Astrocyte (in vitro differentiated cells and primary cell): ENCODE data around the gene UNC45B. TPM values are rescaled to one million over a fixed set of nuclear protein-coding genes. Genes with fewer than 3 reads are reported as not detected.

Experiments
- DNase-seq: peaks from one replicate; pipeline ENCODE4 v3.0.0-alpha.2; 2010; ENCODE audit warnings: low read depth
- FAIRE-seq: peaks from 2 replicates; lab custom pipeline; 2011; peaks lifted over from hg19 to GRCh38; lab: Jason Lieb, UNC
- H2AFZ ChIP-seq: 2 replicates; pipeline ENCODE4 v1.6.0; 2012; ENCODE audit warnings: low read depth, low read length, inconsistent platforms
- H3K27ac ChIP-seq: 2 replicates; pipeline ENCODE4 v1.5.1; 2011; ENCODE audit warnings: low read depth, low read length, inconsistent platforms
- H3K27me3 ChIP-seq: 2 replicates; pipeline ENCODE4 v1.6.0; 2011; ENCODE audit warnings: low read length, inconsistent platforms; ENCODE audit not compliant: insufficient read depth
- H3K36me3 ChIP-seq: 2 replicates; pipeline ENCODE4 v1.5.1; 2011; ENCODE audit warnings: low read length, inconsistent platforms; ENCODE audit not compliant: insufficient read depth
- H3K4me1 ChIP-seq: 2 replicates; pipeline ENCODE4 v1.5.1; 2011; ENCODE audit warnings: low read length, inconsistent platforms; ENCODE audit not compliant: insufficient read depth
- H3K4me2 ChIP-seq: 2 replicates; pipeline ENCODE4 v1.6.0; 2012; ENCODE audit warnings: low read length, inconsistent platforms
- H3K4me3 ChIP-seq: 2 replicates; pipeline ENCODE4 v1.5.1; 2011; ENCODE audit warnings: low read depth, mild to moderate bottlenecking, low read length, inconsistent platforms; ENCODE audit not compliant: insufficient read depth
- H3K79me2 ChIP-seq: 2 replicates; pipeline ENCODE4 v1.6.0; 2012; ENCODE audit warnings: mild to moderate bottlenecking, low read length, inconsistent platforms; ENCODE audit not compliant: insufficient read depth
- H3K9ac ChIP-seq: 2 replicates; pipeline ENCODE4 v1.6.0; 2012; ENCODE audit warnings: mild to moderate bottlenecking, low read length, inconsistent platforms
- H3K9me3 ChIP-seq: 2 replicates; pipeline ENCODE4 v1.5.1; 2012; ENCODE audit warnings: low read depth, mild to moderate bottlenecking, low read length, inconsistent platforms; ENCODE audit not compliant: insufficient read depth
- H4K20me1 ChIP-seq: 2 replicates; pipeline ENCODE4 v1.6.0; 2012; ENCODE audit warnings: low read length, inconsistent platforms; ENCODE audit not compliant: insufficient read depth
- H3K27ac Mint-ChIP-seq: one replicate; pipeline ENCODE4 v1.8.0; 2021; ENCODE audit warnings: mild to moderate bottlenecking, mixed read lengths; ENCODE audit not compliant: unreplicated experiment
- H3K27me3 Mint-ChIP-seq: one replicate; pipeline ENCODE4 v1.8.0; 2021; ENCODE audit warnings: low read depth, mixed read lengths; ENCODE audit not compliant: unreplicated experiment
- H3K36me3 Mint-ChIP-seq: one replicate; pipeline ENCODE4 v1.8.0; 2021; ENCODE audit warnings: low read depth, mixed read lengths; ENCODE audit not compliant: unreplicated experiment
- H3K4me1 Mint-ChIP-seq: one replicate; pipeline ENCODE4 v1.8.0; 2021; ENCODE audit warnings: low read depth, mixed read lengths; ENCODE audit not compliant: unreplicated experiment
- H3K4me3 Mint-ChIP-seq: one replicate; pipeline ENCODE4 v1.8.0; 2021; ENCODE audit warnings: mild to moderate bottlenecking, moderate library complexity, mixed read lengths; ENCODE audit not compliant: unreplicated experiment
- H3K9me3 Mint-ChIP-seq: one replicate; pipeline ENCODE4 v1.8.0; 2021; ENCODE audit warnings: mild to moderate bottlenecking, mixed read lengths; ENCODE audit not compliant: unreplicated experiment
- EZH2 ChIP-seq: IDR thresholded peaks from 2 replicates; pipeline ENCODE4 v1.6.1; 2012; ENCODE audit warnings: mild to moderate bottlenecking, low read length, inconsistent platforms; ENCODE audit not compliant: insufficient read depth
- total RNA-seq: library from RNA; stranded (reverse); gene quantifications from 2 replicates; pipeline ENCODE4 v1.2.1, GENCODE V29; 2021
- TF ChIP-seq, protein P1 (sequence below): IDR thresholded peaks from 2 replicates; pipeline ENCODE4 v1.5.1; 2011; ENCODE audit warnings: low read depth, mild to moderate bottlenecking, inconsistent platforms, low read length, moderate library complexity; ENCODE audit not compliant: insufficient read depth

UNC45B gene
- total RNA-seq, 1 donor from 2014 or later: 0.05 TPM

GRCh38 chr17:35155246-35155645 is 7.6 kb downstream of the UNC45B start:
- FAIRE-seq (no peak), DNase-seq (no peak)

DNA sequence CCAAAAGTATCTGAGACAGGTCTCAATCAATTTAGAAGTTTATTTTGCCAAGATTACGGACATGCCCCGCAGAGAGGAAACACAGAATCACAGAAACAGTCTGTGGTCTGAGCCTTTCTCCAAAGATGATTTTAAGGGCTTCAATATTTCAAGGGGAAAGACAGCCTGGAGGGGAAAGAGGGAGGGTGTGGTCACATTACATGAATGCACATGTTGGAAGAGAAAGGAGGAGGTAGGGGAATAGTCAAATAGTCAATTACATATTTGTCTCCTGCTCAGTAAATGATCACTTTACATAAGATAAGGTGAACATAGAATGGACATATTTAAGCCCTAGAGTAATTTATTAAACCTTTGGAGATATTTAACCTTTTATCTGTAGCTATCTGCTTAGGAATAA is 12.3 kb downstream of the UNC45B start:
- Histone ChIP-seq H3K4me3 (no peak overlapping the region), H4K20me1 (no peaks in the 10 kb centered on the region), H3K9ac (no peak overlapping the region), H3K36me3 (no peaks in the 10 kb centered on the region), H3K4me2 (no peak overlapping the region), H3K4me1 (no peaks in the 10 kb centered on the region), H2AFZ (no peak overlapping the region), H3K27ac (no peak overlapping the region), H3K9me3 (no peaks in the 10 kb centered on the region), H3K79me2 (no peaks in the 10 kb centered on the region), H3K27me3 (peaks cover 7% of the 10 kb centered on the region)
- TF ChIP-seq, protein P1, sequence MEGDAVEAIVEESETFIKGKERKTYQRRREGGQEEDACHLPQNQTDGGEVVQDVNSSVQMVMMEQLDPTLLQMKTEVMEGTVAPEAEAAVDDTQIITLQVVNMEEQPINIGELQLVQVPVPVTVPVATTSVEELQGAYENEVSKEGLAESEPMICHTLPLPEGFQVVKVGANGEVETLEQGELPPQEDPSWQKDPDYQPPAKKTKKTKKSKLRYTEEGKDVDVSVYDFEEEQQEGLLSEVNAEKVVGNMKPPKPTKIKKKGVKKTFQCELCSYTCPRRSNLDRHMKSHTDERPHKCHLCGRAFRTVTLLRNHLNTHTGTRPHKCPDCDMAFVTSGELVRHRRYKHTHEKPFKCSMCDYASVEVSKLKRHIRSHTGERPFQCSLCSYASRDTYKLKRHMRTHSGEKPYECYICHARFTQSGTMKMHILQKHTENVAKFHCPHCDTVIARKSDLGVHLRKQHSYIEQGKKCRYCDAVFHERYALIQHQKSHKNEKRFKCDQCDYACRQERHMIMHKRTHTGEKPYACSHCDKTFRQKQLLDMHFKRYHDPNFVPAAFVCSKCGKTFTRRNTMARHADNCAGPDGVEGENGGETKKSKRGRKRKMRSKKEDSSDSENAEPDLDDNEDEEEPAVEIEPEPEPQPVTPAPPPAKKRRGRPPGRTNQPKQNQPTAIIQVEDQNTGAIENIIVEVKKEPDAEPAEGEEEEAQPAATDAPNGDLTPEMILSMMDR: no peak
- Mint-ChIP-seq H3K9me3 (no peaks in the 10 kb centered on the region), H3K4me3 (no peak overlapping the region), H3K36me3 (no peaks in the 10 kb centered on the region), H3K4me1 (peaks cover 3% of the 10 kb centered on the region), H3K27ac (no peak overlapping the region), H3K27me3 (peaks cover 15% of the 10 kb centered on the region)
- FAIRE-seq: no peak
- no peak for DNase-seq

More at GRCh38 chr17:35155246-35155645, 7.6 kb downstream of the UNC45B start:
- no peak overlapping the region for H3K4me3 ChIP-seq
- TF ChIP-seq, protein P1: no peak
- TF ChIP-seq EZH2: no peak
- Mint-ChIP-seq H3K9me3 (no peaks in the 10 kb centered on the region), H3K27ac (no peak overlapping the region), H3K36me3 (no peaks in the 10 kb centered on the region), H3K4me1 (peaks cover 3% of the 10 kb centered on the region), H3K27me3 (peaks cover 7% of the 10 kb centered on the region), H3K4me3 (no peak overlapping the region)
- no peak overlapping the region for H3K9ac ChIP-seq
- H3K4me2 ChIP-seq: no peak overlapping the region
- H2AFZ ChIP-seq: no peak overlapping the region
- H3K4me1 ChIP-seq: no peaks in the 10 kb centered on the region
- H3K36me3 ChIP-seq: no peaks in the 10 kb centered on the region
- H3K27me3 ChIP-seq: peaks cover 3% of the 10 kb centered on the region
- H4K20me1 ChIP-seq: no peaks in the 10 kb centered on the region
- no peaks in the 10 kb centered on the region for H3K9me3 ChIP-seq
- H3K79me2 ChIP-seq: no peaks in the 10 kb centered on the region
- no peak overlapping the region for H3K27ac ChIP-seq

GRCh38 chr17:35160354-35161201 is 13.0 kb downstream of the UNC45B start:
- Histone ChIP-seq H3K27me3 (peaks cover 7% of the 10 kb centered on the region), H4K20me1 (no peaks in the 10 kb centered on the region), H3K36me3 (no peaks in the 10 kb centered on the region), H3K4me3 (no peak overlapping the region), H3K9ac (no peak overlapping the region), H3K4me1 (no peaks in the 10 kb centered on the region), H3K9me3 (no peaks in the 10 kb centered on the region), H2AFZ (no peak overlapping the region), H3K4me2 (no peak overlapping the region), H3K79me2 (no peaks in the 10 kb centered on the region), H3K27ac (no peak overlapping the region)
- no peak overlapping the region for H3K27ac Mint-ChIP-seq
- no peak overlapping the region for H3K4me3 Mint-ChIP-seq
- TF ChIP-seq, protein P1: no peak
- no peak for TF ChIP-seq EZH2
- peaks cover 3% of the 10 kb centered on the region for H3K4me1 Mint-ChIP-seq
- no peaks in the 10 kb centered on the region for H3K9me3 Mint-ChIP-seq
- H3K27me3 Mint-ChIP-seq: peaks cover 15% of the 10 kb centered on the region
- no peaks in the 10 kb centered on the region for H3K36me3 Mint-ChIP-seq
- no peak for DNase-seq
- no peak for FAIRE-seq
